ENCODE measurements around the gene GOLPH3. TPM values are rescaled to one million over a fixed set of nuclear protein-coding genes. Genes with fewer than 3 reads are reported as not detected.

GOLPH3 gene
- total RNA-seq, 1 experiment from 2014 or later: 98.7 TPM

DNA sequence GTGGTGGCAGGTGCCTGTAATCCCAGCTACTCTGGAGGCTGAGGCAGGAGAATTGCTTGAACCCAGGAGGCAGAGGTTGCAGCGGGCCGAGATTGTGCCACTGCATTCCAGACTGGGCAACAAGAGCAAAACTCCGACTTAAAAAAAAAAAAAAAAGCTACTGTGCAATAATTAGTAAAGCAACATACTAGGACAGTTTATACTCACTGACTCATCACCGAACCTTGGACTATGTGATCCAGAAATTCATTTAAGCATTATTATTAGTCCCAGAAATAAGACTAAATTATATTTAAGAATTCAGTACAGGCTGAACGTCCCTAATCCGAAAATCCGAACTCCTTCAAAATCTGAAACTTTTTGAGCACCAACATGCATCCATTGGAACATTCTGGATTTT, 37.8 kb downstream of the GOLPH3 start:
- no peak overlapping the region for H3K4ac ChIP-seq (ENCODE audit: low read depth, low read length)
- no peak overlapping the region for H3T11ph ChIP-seq (ENCODE audit: low read length)
- H4K20me1 ChIP-seq (ENCODE audit: control insufficient read depth, insufficient read depth, insufficient read length): no peaks in the 10 kb centered on the region
- H3K27me3 ChIP-seq (ENCODE audit: insufficient read depth, low read length): no peaks in the 10 kb centered on the region
- H4K5ac ChIP-seq (ENCODE audit: insufficient read length, low read depth, low read length): no peak overlapping the region
- no peak overlapping the region for H2BK5ac ChIP-seq (ENCODE audit: insufficient read length, low read length)
- H2BK120ac ChIP-seq (ENCODE audit: low read depth, low read length, poor library complexity, severe bottlenecking): no peak overlapping the region
- no peak overlapping the region for H3K56ac ChIP-seq (ENCODE audit: insufficient read length, low read depth, low read length)
- WGBS (ENCODE audit: extremely low coverage, insufficient read length, low lambda C conversion rate): no CpG with 5 or more reads among the region's 7 CpGs
- H3K27me3 Mint-ChIP-seq (ENCODE audit: low read depth): no peaks in the 10 kb centered on the region
- H3K79me2 ChIP-seq (ENCODE audit: insufficient read depth, low read length): peaks cover 4% of the 10 kb centered on the region; the same call in 1 of the 2 replicates
- H2BK12ac ChIP-seq (ENCODE audit: insufficient read length, low read depth, low read length): no peak overlapping the region
- H3K79me1 ChIP-seq (ENCODE audit: insufficient read depth, low read depth, low read length, poor library complexity, severe bottlenecking): peaks cover 3% of the 10 kb centered on the region
- no peaks in the 10 kb centered on the region; a peak in 1 of 4 replicates for H3K4me1 Mint-ChIP-seq
- H3K18ac ChIP-seq (ENCODE audit: insufficient read length, low read depth, low read length): no peak overlapping the region
- peaks cover 11 to 46% (median 36%) of the 10 kb centered on the region in 3 experiments; a peak in 6 of 7 replicates for H3K36me3 Mint-ChIP-seq (ENCODE audit: insufficient read depth in 1 of 3, low read depth in 3 of 3)
- no peak overlapping the region for H3K9ac ChIP-seq (ENCODE audit: extremely low read depth, insufficient read length, low read length)
- H2AFZ ChIP-seq (ENCODE audit: low read length): no peak overlapping the region
- no peak overlapping the region for H3K23ac ChIP-seq (ENCODE audit: insufficient read length, low read depth, low read length)
- no peak overlapping the region for H2AK5ac ChIP-seq (ENCODE audit: insufficient read length, low read length)
- H4K91ac ChIP-seq (ENCODE audit: insufficient read length, low read depth, low read length): no peak overlapping the region
- H2BK20ac ChIP-seq (ENCODE audit: low read depth, low read length, poor library complexity, severe bottlenecking): no peak overlapping the region
- H3K27ac ChIP-seq (ENCODE audit: insufficient read length, low read depth, low read length): no peak overlapping the region
- no peak for DNase-seq
- H2BK15ac ChIP-seq (ENCODE audit: low read depth, low read length): no peak overlapping the region
- no peaks in the 10 kb centered on the region for H3K9me3 ChIP-seq (ENCODE audit: control insufficient read depth, low read depth, low read length)
- H3K4me1 ChIP-seq (ENCODE audit: insufficient read depth, low read length): no peaks in the 10 kb centered on the region
- TF ChIP-seq, protein P1, sequence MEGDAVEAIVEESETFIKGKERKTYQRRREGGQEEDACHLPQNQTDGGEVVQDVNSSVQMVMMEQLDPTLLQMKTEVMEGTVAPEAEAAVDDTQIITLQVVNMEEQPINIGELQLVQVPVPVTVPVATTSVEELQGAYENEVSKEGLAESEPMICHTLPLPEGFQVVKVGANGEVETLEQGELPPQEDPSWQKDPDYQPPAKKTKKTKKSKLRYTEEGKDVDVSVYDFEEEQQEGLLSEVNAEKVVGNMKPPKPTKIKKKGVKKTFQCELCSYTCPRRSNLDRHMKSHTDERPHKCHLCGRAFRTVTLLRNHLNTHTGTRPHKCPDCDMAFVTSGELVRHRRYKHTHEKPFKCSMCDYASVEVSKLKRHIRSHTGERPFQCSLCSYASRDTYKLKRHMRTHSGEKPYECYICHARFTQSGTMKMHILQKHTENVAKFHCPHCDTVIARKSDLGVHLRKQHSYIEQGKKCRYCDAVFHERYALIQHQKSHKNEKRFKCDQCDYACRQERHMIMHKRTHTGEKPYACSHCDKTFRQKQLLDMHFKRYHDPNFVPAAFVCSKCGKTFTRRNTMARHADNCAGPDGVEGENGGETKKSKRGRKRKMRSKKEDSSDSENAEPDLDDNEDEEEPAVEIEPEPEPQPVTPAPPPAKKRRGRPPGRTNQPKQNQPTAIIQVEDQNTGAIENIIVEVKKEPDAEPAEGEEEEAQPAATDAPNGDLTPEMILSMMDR (conservative IDR thresholded peaks at IDR 0.05): no peak
- no peak overlapping the region for H4K8ac ChIP-seq (replicated peaks; ENCODE audit: insufficient read length, low read depth, low read length)
- H3K4me2 ChIP-seq (ENCODE audit: insufficient read depth, insufficient read length, low read length): no peak overlapping the region
- peaks cover 0 to 3% of the 10 kb centered on the region in 2 experiments; a peak in 1 of 5 replicates for H3K9me3 Mint-ChIP-seq
- no peak overlapping the region for H3K14ac ChIP-seq (ENCODE audit: insufficient read depth, low read length)
- no peaks in the 10 kb centered on the region for H3K23me2 ChIP-seq (ENCODE audit: insufficient read length, low read depth, low read length, poor library complexity, severe bottlenecking)
- no peak overlapping the region for H3K4me3 Mint-ChIP-seq
- H3K27ac Mint-ChIP-seq: no peak overlapping the region

Data from H9 (cell line).